IPS DF 4.7 (cell line): ENCODE measurements around the gene MMP7.
"Not testable (repeated sequence)": the region's sequence is repeated elsewhere in the genome, so short reads cannot be mapped to it uniquely, and the experiment has no call there.

Source experiments
- DNase-seq: peaks from one replicate; pipeline ENCODE4 v3.0.0-alpha.2; 2013; ENCODE audit warnings: low spot score; ENCODE audit errors: extremely low read depth

The MMP7 gene

GRCh38 chr11:102539567-102539966 is 9.0 kb upstream of the MMP7 start:
- no peak for DNase-seq

DNA sequence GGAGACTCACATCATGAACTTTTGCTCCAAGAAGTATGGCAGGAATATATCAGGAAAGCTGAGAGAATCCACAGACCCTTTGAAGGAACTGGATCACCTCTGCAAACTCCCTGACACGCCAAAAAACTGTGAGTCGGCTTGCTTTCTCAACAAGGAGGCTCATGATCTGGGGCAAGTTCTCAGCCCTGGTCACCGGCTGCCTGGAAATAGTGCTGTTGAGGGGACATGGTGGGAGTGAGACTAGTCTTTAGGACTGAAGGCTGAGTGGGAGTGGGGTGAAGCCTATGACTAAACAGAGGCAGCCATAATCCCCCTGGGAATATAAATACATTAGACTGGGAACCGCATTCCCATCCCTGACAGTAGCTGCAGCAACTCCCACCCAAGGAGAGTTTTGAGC is 8.4 kb upstream of the MMP7 start:
- no peak for DNase-seq

DNA sequence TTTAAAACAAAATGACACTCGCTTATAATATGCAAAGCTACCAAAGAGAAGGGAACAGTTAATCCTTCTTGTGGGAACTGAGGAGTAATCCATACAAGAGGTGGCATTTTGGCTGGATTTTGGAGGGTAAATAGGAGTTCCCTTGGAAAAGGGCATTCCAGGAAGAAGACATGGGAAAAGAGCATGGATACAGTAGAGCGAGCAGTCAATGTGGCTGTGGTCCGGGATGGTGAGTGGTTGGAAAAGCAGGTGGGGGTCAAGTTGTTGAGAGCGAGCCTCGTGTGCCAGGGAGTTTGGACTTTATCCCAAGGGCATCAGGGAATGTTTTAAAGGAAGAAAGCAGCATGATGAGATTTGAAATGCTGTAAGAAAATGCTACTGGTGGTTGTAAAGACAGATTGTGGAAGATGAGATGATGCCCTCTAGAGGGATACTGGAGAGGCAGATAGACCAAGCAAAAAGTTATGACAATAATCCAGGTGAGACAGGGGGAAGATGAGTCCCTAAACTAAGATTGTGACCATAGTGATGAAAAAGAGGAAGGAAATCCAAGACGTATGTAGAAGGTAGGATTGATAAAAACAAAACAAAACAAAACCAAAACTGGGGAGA is 3.8 kb upstream of the MMP7 start:
- no peak for DNase-seq

GRCh38 chr11:102528618-102529017 is 1.9 kb downstream of the MMP7 start:
- no peak for DNase-seq

GRCh38 chr11:102527684-102528083 is 2.9 kb downstream of the MMP7 start:
- DNase-seq: no peak

DNA sequence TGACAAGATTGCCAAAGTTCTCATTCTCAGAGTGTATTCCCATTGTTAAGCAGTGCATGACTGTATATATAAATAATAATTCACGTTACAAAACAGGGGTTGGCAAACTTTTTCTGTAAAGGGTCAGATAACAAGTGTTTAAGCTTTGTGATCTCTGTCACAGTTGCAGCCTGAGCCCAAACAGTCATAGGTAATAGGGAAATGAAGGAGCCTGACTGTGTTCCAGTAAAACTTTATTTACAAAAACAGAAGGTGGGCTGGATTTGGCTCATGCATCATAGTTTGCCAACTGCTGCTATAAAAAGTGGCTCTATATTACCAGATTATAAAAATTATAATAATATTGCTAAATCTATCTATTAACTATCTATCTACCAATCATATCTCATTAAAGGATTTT is 3.5 kb downstream of the MMP7 start:
- no peak for DNase-seq

GRCh38 chr11:102523887-102524286 is 6.7 kb downstream of the MMP7 start:
- DNase-seq: no peak

- DNase-seq: no peak
These were observed 7.4 kb downstream of the MMP7 start for GRCh38 chr11:102523189-102523570.

DNA sequence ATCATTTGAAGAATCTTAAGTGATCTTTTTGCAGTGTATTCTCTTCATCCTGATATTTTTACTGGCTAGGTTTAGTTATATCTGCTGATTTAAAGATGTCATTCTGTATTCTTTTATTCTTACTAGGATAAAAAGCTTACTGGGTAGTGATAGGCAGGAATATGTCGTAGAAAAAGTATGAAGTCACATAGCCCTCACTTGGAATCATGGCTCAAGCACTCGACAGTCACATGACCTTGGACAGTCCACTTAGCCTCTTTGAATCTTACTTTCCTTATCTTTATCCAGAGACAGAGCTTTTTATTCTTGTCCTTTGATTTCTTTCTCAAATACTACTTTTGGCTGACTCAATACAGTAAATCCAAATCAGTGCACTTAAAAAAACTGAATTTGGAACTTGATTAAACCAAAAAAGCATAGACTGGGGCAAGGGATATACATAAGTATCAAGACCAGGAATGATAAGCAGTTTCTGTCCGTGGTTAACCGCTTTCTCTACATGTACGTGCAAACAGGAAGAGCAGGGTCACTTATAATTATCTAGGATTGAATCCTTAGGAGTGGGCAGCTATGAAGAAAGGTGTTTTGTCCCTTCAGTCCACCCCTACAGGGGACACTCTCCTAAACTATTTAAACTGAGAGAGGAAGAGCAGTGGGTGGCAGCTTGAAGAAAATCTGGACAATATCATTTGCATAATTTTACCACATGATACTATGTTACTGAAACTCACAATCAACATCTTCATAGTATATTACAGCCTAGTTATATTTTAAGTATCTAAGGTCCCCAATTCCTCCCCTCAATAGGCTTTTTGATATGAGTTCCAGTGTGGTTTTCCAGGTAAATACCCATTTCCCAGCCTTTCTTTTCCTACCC is 8.0 kb downstream of the MMP7 start:
- DNase-seq: no peak

DNA sequence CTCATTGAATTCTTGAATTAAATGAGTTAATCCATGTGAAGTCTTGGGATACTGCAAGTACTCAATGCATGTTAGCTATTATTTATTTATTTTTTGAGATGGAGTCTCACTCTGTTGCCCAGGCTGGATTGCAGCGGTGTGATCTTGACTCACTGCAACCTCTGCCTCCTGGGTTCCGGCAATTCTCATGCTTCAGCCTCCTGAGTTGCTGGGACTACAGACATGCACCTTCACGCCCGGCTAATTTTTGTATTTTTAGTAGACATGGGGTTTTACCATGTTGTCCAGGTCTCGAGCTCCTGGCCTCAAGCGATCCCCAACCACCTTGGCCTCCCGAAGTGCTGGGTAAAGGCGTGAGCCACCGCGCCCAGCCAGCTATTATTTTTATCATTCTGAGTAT is 9.4 kb downstream of the MMP7 start:
- DNase-seq: no peak

- no peak for DNase-seq
These were observed 10.0 kb downstream of the MMP7 start for GRCh38 chr11:102520514-102520913.

DNA sequence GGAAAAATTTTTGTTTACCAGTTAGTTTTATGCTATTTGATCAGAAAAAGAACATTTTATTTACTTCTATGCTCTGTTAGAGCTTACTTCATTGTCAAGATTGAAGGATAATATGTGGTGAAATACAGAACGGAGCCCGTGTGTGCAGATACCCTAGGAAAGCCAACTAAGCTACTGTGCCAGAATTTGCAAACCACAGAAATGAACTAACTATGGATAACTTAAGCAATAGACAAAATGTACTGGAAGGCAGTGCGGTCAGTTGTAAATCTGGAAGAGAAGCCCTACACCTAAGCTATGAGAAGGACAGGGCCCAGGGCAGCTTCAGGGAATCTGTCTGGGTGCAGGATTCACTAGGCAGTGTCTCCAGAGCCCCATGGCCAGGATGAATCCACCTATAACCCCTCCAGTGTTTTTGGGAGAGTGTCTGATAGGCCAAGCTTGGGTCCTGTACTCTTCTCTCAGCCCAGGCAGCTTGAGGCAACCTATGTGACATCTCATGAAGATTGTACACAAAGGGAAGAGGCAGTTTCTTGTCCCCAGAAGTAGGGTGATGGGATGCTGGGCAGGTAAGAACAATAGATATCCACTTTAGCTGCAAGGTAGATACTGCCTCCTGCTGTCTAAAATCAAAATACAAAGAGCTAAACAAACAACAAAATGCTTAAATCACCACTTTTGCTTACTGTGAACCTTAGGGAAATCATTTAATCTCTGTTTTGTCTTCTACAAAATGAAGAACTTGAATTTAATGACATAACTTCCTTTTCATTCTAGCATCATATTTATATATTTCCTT is 12.1 kb downstream of the MMP7 start:
- DNase-seq: no peak

GRCh38 chr11:102517670-102518069 is 12.9 kb downstream of the MMP7 start:
- DNase-seq: no peak

- no peak for DNase-seq
These were observed 14.4 kb downstream of the MMP7 start for GRCh38 chr11:102516179-102516578.

DNA sequence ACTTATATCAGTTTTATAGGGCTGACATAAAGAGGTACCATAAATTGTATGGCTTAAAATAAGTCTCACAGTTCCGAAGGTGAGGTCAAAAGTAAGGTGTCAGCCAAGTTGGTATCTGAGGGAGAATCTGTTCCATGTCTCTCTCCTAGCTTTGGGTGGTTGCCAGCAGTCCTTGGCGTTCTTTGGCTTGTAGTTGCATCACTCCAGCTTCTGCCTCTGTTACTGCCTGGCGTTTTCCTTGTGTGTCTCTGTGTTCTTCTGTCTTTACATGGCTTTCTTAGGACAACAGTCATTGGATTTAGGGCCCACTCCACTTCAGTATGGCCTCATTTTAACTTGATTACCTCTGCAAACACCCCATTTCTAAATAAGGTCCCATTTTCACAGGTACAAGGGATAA is 16.7 kb downstream of the MMP7 start:
- DNase-seq: no peak

GRCh38 chr11:102510439-102511135 is 20.0 kb downstream of the MMP7 start:
- no peak for DNase-seq

- not testable (repeated sequence) for DNase-seq
These were observed 27.7 kb downstream of the MMP7 start for GRCh38 chr11:102502831-102503230.

DNA sequence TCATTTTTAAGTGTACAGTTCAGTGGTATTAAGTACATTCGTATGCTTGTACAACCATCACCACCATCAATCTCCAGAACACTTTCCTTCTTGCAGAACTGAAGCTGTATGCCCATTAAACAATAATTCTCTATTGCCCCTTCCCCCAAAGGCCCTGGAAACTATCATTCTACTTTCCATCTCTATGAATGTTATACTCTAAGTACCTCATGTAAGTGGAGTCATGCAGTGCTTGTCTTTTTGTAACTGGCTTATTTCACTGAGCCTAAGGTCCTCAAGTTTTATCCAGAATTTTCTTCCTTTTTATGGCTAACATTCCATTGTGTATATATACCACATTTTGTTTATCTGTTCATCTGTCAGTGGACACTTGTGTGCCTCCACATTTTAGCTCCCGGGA is 29.7 kb downstream of the MMP7 start:
- DNase-seq: no peak

- DNase-seq: no peak
These were observed 30.6 kb downstream of the MMP7 start for GRCh38 chr11:102499931-102500330.

- DNase-seq: no peak
These were observed 31.4 kb downstream of the MMP7 start for GRCh38 chr11:102499151-102499550.

GRCh38 chr11:102497061-102497460 is 33.5 kb downstream of the MMP7 start:
- no peak for DNase-seq
